ENCODE data around the gene KRT80. TPM values are rescaled to one million over a fixed set of nuclear protein-coding genes. Genes with fewer than 3 reads are reported as not detected.
A peak's percentile ranks its signal among the peaks of the same experiment; 100 is the strongest.

Gene KRT80
- total RNA-seq, 1 donor from 2014 or later = 2.7 TPM

- DNase-seq (ENCODE audit: low spot score in 2 of 2, unreplicated experiment in 2 of 2) = no peak
- no peak for TF ChIP-seq CTCF (IDR thresholded peaks at IDR 0.05; ENCODE audit: unreplicated experiment)
- H3K27me3 Mint-ChIP-seq (ENCODE audit: low read depth) = no peaks in the 10 kb centered on the region
- no peaks in the 10 kb centered on the region for H3K36me3 Mint-ChIP-seq
- no peak overlapping the region for H3K4me3 Mint-ChIP-seq
- H3K27ac Mint-ChIP-seq = no peak overlapping the region
- H3K4me1 Mint-ChIP-seq = peaks cover 61% of the 10 kb centered on the region
- H3K9me3 Mint-ChIP-seq = no peaks in the 10 kb centered on the region
Observed at GRCh38 chr12:52188658-52189057, 3.2 kb downstream of the KRT80 start.

- H3K9me3 Mint-ChIP-seq = no peaks in the 10 kb centered on the region
- no peak overlapping the region for H3K4me3 Mint-ChIP-seq
- no peak overlapping the region for H3K27ac Mint-ChIP-seq
- DNase-seq (ENCODE audit: low spot score in 2 of 2, unreplicated experiment in 2 of 2) = no peak
- H3K4me1 Mint-ChIP-seq = peaks cover 60% of the 10 kb centered on the region
- no peaks in the 10 kb centered on the region for H3K27me3 Mint-ChIP-seq (ENCODE audit: low read depth)
- H3K36me3 Mint-ChIP-seq = no peaks in the 10 kb centered on the region
- TF ChIP-seq CTCF (IDR thresholded peaks at IDR 0.05; ENCODE audit: unreplicated experiment) = no peak
Observed at GRCh38 chr12:52187640-52188039, 4.2 kb downstream of the KRT80 start.

- TF ChIP-seq CTCF (IDR thresholded peaks at IDR 0.05; ENCODE audit: unreplicated experiment) = no peak
- no peaks in the 10 kb centered on the region for H3K9me3 Mint-ChIP-seq
- peaks cover 56% of the 10 kb centered on the region for H3K4me1 Mint-ChIP-seq
- no peaks in the 10 kb centered on the region for H3K36me3 Mint-ChIP-seq
- H3K27ac Mint-ChIP-seq = peak overlapping the region; percentile 21
- no peak overlapping the region for H3K4me3 Mint-ChIP-seq
- no peaks in the 10 kb centered on the region for H3K27me3 Mint-ChIP-seq (ENCODE audit: low read depth)
- DNase-seq (ENCODE audit: low spot score in 2 of 2, unreplicated experiment in 2 of 2) = no peak
Observed at GRCh38 chr12:52187206-52187605, 4.6 kb downstream of the KRT80 start.

- Mint-ChIP-seq H3K36me3 (no peaks in the 10 kb centered on the region), H3K4me1 (peaks cover 61% of the 10 kb centered on the region), H3K4me3 (no peak overlapping the region), H3K9me3 (no peaks in the 10 kb centered on the region), H3K27ac (peak overlapping the region; percentile 62), H3K27me3 (ENCODE audit: low read depth) (no peaks in the 10 kb centered on the region)
- no peak for TF ChIP-seq CTCF (IDR thresholded peaks at IDR 0.05; ENCODE audit: unreplicated experiment)
- no peak for DNase-seq (ENCODE audit: low spot score in 2 of 2, unreplicated experiment in 2 of 2)
Observed at GRCh38 chr12:52186118-52186840, 5.5 kb downstream of the KRT80 start.

GRCh38 chr12:52185400-52185967 lies 6.3 kb downstream of the KRT80 start:
- Mint-ChIP-seq H3K27ac (no peak overlapping the region), H3K36me3 (no peaks in the 10 kb centered on the region), H3K4me3 (no peak overlapping the region), H3K4me1 (peaks cover 61% of the 10 kb centered on the region), H3K9me3 (no peaks in the 10 kb centered on the region), H3K27me3 (ENCODE audit: low read depth) (no peaks in the 10 kb centered on the region)
- no peak for TF ChIP-seq CTCF (IDR thresholded peaks at IDR 0.05; ENCODE audit: unreplicated experiment)
- DNase-seq (ENCODE audit: low spot score in 2 of 2, unreplicated experiment in 2 of 2) = no peak

Measured in mesothelial cell of epicardium (in vitro differentiated cells).